ENCODE results near the gene EEA1.

DNA sequence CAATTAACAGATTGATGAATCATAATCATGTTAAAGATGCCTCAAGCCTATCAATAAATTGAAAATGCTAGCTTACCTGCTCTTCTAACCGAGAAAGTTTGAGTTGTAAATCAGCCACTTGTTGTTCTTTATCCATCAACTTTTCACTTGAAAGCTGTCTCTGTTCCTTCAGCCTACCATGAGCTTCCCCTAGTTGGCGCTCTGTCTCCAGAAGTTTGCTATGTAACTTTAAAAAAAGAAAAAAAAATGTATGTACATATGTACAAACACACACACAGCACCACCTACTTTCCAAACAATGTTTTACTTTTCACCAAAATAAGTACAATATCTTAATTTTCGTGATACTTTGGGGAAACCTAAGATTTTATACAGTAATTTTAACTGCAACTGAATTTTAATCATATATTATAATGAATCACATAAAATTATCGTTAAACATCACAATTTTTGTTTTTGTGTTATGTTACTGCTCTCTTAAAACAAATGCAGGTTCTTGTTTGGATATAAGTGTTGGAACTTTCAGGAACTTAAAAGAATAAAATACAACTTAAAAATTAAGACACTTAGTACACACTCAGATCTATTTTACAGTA lies 101.2 kb downstream of the EEA1 start:
- TF ChIP-seq CTCF (IDR thresholded peaks at IDR 0.05) (no peak), POLR2AphosphoS5 (IDR thresholded peaks at IDR 0.05; ENCODE audit: insufficient read depth in 1 of 2, low read depth in 1 of 2) (no peak), POLR2A (IDR thresholded peaks at IDR 0.05) (no peak)

Measured in vagina (tissue), 2 donors.